Measurements from ENCODE around the gene ADSS1.

GRCh38 chr14:104784846-104785707 is 61.0 kb downstream of the ADSS1 start:
- TF ChIP-seq POLR2A (IDR thresholded peaks at IDR 0.05) (no peak), CTCF (IDR thresholded peaks at IDR 0.05) (no peak), POLR2AphosphoS5 (IDR thresholded peaks at IDR 0.05) (no peak)

All from transverse colon (tissue), 4 donors.